GM23338 (cell line): ENCODE measurements around the gene TNFAIP3.

Experiments
- CREB1 ChIP-seq: fragments of 250-450 bp; sonication (Bioruptor Pico); IDR thresholded peaks from 2 replicates; pipeline ENCODE4 v1.5.0; 2020; ENCODE audit warnings: low read depth, mild to moderate bottlenecking, moderate library complexity
- EZH2 ChIP-seq: fragments of 200-600 bp; sonication (generic); IDR thresholded peaks from one replicate; pipeline ENCODE4 v1.8.0; 2017; ENCODE audit warnings: antibody characterized with exemption, mild to moderate bottlenecking, low read depth; ENCODE audit not compliant: unreplicated experiment
- EZH2phosphoT487 ChIP-seq: fragments of 200-600 bp; sonication (generic); IDR thresholded peaks from one replicate; pipeline ENCODE4 v1.8.1; 2018; ENCODE audit warnings: antibody characterized with exemption; ENCODE audit not compliant: unreplicated experiment
- JUNB ChIP-seq: IDR thresholded peaks from one replicate; pipeline ENCODE4 v1.6.1; 2016; ENCODE audit warnings: antibody characterized with exemption; ENCODE audit not compliant: unreplicated experiment
- POLR2AphosphoS5 ChIP-seq: IDR thresholded peaks from 2 replicates; pipeline ENCODE4 v1.6.1; 2016; ENCODE audit warnings: antibody characterized with exemption, low read depth
- TF ChIP-seq, protein P1 (sequence below), 2 experiments: fragments of 200-600 bp in 1 of 2; sonication (generic) in 1 of 2; conservative IDR thresholded peaks; 2 replicates each; pipeline versions ENCODE4 v1.5.1 to v1.6.1; 2016 to 2017; ENCODE audit warnings: antibody characterized with exemption in 2 of 2, low read depth in 2 of 2, mild to moderate bottlenecking in 2 of 2, moderate library complexity in 1 of 2
- TF ChIP-seq, protein P2 (sequence below): IDR thresholded peaks from one replicate; pipeline ENCODE4 v1.6.1; 2018; ENCODE audit warnings: antibody characterized with exemption; ENCODE audit not compliant: unreplicated experiment
- TF ChIP-seq, protein P3 (sequence below): IDR thresholded peaks from 2 replicates; pipeline ENCODE4 v1.6.1; 2016; ENCODE audit warnings: antibody characterized with exemption

DNA sequence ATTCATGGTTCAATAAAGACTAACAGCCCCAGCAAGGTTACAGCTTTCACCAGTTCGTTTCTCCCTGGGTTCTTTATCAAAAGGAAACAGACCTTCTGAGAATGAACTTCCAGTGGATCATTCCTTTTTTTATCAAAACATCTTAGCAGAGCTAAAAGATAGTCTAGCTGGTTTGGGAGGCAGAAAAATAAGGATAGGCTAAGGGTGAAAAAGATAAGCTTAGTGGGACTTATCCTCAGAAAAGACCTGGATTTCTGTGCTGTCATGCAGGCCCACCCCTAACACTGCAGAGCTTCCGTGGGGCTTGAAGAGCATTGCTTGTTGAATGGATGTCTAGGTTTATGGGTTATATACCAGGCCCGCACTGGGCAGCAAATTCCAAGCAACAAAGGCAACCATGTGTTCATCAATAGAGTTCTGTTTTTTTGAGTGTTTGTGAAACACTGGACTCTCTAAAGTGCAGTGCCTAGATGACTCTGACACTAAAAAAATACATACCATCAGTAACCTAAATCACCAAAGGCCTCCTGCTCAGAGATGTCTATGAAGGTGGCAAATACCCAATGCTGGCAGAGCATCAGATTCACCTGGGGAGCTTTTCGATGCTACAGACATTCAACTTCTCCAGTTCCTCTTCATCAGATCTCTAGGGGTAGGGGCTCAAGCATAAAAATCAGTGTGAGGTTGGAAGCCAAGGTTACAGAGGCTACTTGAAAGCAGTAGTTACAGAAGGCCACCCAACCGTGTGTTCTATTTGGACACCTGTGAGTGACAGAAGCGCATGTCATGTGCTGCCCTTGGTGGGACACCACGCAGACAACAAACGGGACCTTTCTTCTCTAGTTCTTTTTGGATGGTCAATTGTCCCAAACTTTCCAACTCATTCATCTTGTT, 53.0 kb downstream of the TNFAIP3 start:
- TF ChIP-seq, protein P1, sequence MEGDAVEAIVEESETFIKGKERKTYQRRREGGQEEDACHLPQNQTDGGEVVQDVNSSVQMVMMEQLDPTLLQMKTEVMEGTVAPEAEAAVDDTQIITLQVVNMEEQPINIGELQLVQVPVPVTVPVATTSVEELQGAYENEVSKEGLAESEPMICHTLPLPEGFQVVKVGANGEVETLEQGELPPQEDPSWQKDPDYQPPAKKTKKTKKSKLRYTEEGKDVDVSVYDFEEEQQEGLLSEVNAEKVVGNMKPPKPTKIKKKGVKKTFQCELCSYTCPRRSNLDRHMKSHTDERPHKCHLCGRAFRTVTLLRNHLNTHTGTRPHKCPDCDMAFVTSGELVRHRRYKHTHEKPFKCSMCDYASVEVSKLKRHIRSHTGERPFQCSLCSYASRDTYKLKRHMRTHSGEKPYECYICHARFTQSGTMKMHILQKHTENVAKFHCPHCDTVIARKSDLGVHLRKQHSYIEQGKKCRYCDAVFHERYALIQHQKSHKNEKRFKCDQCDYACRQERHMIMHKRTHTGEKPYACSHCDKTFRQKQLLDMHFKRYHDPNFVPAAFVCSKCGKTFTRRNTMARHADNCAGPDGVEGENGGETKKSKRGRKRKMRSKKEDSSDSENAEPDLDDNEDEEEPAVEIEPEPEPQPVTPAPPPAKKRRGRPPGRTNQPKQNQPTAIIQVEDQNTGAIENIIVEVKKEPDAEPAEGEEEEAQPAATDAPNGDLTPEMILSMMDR (conservative IDR thresholded peaks at IDR 0.05; ENCODE audit: low read depth in 2 of 2): no peak
- TF ChIP-seq POLR2AphosphoS5 (no peak), EZH2phosphoT487 (no peak), EZH2 (no peak), JUNB (no peak), CREB1 (no peak)
- TF ChIP-seq, protein P2, sequence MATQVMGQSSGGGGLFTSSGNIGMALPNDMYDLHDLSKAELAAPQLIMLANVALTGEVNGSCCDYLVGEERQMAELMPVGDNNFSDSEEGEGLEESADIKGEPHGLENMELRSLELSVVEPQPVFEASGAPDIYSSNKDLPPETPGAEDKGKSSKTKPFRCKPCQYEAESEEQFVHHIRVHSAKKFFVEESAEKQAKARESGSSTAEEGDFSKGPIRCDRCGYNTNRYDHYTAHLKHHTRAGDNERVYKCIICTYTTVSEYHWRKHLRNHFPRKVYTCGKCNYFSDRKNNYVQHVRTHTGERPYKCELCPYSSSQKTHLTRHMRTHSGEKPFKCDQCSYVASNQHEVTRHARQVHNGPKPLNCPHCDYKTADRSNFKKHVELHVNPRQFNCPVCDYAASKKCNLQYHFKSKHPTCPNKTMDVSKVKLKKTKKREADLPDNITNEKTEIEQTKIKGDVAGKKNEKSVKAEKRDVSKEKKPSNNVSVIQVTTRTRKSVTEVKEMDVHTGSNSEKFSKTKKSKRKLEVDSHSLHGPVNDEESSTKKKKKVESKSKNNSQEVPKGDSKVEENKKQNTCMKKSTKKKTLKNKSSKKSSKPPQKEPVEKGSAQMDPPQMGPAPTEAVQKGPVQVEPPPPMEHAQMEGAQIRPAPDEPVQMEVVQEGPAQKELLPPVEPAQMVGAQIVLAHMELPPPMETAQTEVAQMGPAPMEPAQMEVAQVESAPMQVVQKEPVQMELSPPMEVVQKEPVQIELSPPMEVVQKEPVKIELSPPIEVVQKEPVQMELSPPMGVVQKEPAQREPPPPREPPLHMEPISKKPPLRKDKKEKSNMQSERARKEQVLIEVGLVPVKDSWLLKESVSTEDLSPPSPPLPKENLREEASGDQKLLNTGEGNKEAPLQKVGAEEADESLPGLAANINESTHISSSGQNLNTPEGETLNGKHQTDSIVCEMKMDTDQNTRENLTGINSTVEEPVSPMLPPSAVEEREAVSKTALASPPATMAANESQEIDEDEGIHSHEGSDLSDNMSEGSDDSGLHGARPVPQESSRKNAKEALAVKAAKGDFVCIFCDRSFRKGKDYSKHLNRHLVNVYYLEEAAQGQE: no peak
- TF ChIP-seq, protein P3, sequence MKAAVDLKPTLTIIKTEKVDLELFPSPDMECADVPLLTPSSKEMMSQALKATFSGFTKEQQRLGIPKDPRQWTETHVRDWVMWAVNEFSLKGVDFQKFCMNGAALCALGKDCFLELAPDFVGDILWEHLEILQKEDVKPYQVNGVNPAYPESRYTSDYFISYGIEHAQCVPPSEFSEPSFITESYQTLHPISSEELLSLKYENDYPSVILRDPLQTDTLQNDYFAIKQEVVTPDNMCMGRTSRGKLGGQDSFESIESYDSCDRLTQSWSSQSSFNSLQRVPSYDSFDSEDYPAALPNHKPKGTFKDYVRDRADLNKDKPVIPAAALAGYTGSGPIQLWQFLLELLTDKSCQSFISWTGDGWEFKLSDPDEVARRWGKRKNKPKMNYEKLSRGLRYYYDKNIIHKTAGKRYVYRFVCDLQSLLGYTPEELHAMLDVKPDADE: no peak
